WI38 (cell line): ENCODE results near the gene NPAS4.
A peak's percentile ranks its signal among the peaks of the same experiment; 100 is the strongest.
"Not testable (repeated sequence)": the region's sequence is repeated elsewhere in the genome, so short reads cannot be mapped to it uniquely, and the experiment has no call there.

Experiments used
- H3K4me3 ChIP-seq: 2 replicates; pipeline ENCODE4 v1.5.1; 2011; ENCODE audit warnings: low read depth, mild to moderate bottlenecking, control low read depth, low read length
- TF ChIP-seq, protein P1 (sequence below): IDR thresholded peaks from 2 replicates; pipeline ENCODE4 v1.5.1; 2012; ENCODE audit warnings: low read depth, mild to moderate bottlenecking, control low read depth, low read length

Gene NPAS4

DNA sequence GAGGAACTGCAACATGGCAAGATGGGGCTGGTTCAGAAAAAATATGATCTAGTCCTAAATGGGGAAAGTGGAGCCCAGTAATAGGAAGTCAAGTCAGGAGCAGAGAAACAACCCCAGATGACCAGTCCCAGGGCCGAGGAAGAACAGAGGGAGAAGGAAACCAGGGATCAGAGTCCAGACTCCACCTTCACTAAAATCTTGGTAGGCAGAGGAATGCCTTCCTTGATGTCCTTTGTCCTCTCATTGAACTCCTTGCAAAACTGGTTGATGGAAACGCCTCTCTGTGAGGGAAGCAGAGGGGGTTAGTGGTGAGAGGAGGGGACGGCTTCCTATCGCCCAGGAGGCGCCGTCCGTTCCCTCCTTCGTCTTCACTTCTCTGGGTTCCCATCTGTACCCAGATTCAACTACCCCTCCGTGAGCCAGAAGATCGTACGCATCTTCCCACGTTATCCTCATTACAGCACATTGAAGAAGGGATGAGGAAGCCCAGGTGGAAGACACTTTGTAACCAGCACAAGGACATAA, 17.2 kb downstream of the NPAS4 start:
- TF ChIP-seq, protein P1, sequence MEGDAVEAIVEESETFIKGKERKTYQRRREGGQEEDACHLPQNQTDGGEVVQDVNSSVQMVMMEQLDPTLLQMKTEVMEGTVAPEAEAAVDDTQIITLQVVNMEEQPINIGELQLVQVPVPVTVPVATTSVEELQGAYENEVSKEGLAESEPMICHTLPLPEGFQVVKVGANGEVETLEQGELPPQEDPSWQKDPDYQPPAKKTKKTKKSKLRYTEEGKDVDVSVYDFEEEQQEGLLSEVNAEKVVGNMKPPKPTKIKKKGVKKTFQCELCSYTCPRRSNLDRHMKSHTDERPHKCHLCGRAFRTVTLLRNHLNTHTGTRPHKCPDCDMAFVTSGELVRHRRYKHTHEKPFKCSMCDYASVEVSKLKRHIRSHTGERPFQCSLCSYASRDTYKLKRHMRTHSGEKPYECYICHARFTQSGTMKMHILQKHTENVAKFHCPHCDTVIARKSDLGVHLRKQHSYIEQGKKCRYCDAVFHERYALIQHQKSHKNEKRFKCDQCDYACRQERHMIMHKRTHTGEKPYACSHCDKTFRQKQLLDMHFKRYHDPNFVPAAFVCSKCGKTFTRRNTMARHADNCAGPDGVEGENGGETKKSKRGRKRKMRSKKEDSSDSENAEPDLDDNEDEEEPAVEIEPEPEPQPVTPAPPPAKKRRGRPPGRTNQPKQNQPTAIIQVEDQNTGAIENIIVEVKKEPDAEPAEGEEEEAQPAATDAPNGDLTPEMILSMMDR = no peak
- H3K4me3 ChIP-seq = peak overlapping the region; percentile 87

DNA sequence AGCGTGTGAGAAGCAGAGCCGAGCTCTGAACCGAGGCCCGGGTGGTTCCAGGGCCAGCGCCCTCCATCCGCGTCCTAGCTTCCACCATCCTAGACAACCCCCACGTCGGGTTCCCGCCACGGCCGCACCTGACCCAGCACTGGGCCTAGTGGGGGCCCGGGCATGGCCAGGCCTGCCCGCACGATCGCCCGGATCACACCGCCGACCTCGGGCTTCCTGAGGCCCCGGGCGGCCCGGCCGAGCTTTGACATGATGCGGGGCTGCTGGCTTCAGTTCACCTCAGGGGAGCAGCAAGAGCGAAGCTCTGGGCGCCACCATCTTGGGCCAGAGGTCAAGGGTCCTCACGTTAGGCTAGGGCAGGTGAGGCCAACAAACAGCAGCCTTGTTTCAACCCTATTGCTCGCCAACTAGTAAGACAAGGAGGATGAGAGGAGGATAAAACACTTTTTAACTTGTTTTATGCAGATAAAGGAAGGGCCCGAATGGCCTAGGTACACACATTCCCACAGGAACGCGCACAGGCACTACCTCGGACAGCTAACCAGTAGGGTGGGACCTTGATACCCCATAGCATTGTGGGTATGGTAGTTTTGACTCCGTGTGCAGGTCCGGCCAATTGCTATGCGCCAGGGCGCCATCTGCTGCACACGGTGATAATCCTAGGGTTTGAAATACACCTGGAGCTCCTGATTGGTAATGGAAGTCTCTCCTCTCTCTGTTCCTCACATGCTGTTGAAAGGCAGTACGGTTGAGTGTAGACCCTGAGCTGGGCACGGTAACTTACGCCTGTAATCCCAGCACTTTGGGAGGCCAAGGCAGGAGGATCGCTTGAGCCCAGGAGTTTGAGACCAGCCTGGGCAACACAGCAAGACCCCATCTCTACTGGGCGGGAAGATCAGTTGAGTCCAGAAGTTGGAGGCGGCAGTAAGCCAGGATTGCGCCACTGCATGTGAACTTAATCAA, 17.9 kb downstream of the NPAS4 start, which contains the start of gene MRPL11:
Gene MRPL11, minus strand, starts transcription at position 345 of the 963 bp plus-strand sequence. Its CDS starts 94 bp downstream, at position 251.
- peak within 1 kb of the TSS; percentile 87 for H3K4me3 ChIP-seq
- TF ChIP-seq, protein P1 = peak; percentile 51

DNA sequence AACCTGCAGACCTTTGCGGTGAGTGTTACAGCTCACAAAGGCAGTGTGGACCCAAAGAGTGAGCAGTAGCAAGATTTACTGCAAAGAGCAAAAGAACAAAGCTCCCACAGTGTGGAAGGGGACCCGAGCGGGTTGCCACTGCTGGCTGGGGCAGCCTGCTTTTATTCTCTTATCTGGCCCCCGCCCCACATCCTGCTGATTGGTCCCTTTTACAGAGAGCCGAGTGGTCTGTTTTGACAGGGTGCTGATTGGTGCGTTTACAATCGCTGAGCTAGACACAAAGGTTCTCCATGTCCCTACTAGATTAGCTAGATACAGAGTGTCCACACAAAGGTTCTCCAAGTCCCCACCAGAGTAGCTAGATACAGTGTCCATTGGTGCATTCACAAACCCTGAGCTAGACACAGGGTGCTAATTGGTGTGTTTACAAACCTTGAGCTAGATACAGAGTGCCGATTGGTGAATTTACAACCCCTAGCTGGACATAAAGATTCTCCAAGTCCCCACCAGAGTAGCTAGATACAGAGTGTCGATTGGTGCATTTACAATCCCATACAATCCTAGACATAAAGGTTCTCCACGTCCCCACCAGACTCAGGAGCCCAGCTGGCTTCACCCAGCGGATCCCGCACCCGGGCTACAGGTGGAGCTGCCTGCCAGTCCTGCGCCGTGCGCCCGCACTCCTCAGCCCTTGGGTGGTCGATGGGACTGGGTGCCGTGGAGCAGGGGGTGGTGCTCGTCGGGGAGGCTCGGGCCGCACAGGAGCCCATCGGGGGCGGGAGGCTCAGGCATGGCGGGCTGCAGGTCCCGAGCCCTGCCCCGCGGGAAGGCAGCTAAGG, 19.5 kb downstream of the NPAS4 start:
- H3K4me3 ChIP-seq = not testable (repeated sequence)

DNA sequence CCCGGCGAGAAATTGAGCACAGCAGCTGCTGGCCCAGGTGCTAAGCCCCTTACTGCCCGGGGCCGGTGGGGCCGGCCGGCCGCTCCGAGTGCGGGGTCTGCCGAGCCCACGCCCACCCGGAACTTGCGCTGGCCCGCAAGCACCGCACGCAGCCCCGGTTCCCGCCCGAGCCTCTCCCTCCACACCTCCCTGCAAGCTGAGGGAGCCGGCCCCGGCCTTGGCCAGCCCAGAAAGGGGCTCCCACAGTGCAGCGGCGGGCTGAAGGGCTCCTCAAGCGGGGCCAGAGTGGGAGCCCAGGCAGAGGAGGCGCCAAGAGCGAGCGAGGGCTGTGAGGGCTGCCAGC, 20.1 kb downstream of the NPAS4 start:
- H3K4me3 ChIP-seq = not testable (repeated sequence)

DNA sequence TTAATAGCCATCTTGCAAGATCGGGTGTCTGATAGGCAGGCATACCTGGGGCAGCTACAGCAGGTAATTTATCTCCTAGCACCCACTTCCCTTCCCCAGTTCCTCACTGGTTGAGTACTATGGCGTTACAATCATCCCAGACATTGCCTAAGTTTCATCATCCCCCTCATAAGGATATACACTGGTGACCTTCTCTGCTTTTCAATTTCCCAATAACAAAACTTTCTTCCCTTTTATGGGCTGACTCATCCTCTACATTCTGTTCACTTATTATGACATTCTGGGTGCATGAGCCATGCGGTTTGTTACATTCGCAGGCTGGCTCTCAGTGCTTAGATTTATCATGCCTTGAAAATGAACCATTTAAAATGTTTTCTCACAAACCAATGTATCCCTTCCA, 22.8 kb downstream of the NPAS4 start:
- H3K4me3 ChIP-seq = no peak overlapping the region
- TF ChIP-seq, protein P1 = no peak

DNA sequence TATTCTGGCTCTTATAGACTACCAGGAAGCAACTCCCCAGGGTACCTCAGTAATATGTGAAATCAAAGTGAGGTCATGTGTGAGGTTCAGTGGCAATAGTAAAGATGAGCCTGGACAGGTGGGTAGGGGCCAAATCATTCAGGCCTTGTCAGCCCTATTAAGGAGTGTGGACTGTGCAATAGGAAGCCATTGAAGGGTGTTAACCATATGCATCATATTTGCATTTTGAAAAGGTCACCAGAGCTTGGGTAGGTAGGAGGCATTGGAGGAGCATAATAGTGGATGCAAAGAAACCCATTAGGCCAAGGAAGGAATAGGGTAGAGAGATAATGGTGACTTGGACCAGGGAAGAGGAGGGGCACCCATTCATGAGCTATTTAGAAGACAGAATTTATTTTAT, 26.2 kb downstream of the NPAS4 start:
- H3K4me3 ChIP-seq = no peak overlapping the region
- TF ChIP-seq, protein P1 = no peak

DNA sequence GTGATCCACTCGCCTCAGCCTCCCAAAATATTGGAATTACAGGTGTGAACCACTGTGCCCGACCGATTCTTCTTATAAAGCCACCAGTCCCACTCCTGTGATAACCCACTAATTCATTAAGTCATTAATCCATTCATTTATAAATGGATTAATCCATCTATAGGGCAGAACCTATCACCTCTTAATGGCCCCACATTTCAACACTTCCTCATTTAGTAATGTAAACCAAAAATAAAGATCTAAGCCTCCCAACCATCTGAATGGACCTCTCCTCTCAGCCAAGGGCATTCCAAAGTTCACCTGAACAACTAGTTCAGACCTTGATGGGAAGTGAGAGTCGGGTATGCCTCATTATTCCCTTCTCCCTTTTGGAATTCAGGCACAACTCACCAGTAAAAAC, 27.7 kb downstream of the NPAS4 start:
- TF ChIP-seq, protein P1 = no peak
- no peak overlapping the region for H3K4me3 ChIP-seq

DNA sequence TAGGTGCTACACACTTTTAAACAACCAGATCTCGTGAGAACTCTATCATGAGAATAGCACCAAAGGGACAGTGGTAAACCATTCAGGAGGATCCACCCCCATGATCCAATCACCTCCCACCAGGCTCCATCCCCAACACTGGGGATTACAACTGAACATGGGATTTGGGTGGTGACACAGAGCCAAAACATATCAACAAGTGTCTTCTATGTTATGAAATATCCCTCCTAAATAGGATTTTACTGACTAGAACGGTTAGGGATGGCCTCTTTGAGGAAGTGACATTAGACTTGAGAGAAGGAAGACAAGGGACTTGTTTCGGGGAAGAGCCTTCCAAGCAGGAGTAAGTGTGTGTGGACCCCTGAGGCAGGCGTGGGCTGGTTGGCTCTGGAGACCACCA, 29.7 kb downstream of the NPAS4 start:
- H3K4me3 ChIP-seq = no peak overlapping the region
- TF ChIP-seq, protein P1 = no peak
